Adrenal gland (tissue), 5 donors: ENCODE data around the gene SMG6.

Source experiments
- POLR2A ChIP-seq, 2 donors: fragments of 450-650 bp; IDR thresholded peaks; one replicate each; pipeline ENCODE4 v1.6.1; 2017; ENCODE audit warnings: antibody characterized with exemption in 2 of 2, mild to moderate bottlenecking in 2 of 2, moderate library complexity in 1 of 2
- TF ChIP-seq, protein P1 (sequence below), 6 experiments: fragments of 450-650 bp in 4 of 6; fragments of 200-600 bp in 2 of 6; sonication (generic) in 1 of 6; IDR thresholded peaks; 1 replicate in 5 of 6; 2 replicates in 1 of 6; pipeline versions ENCODE4 v1.5.1 to v1.8.0; 2016 to 2021; ENCODE audit warnings: antibody characterized with exemption in 6 of 6, mild to moderate bottlenecking in 2 of 6, moderate library complexity in 1 of 6
- donor health status: DM: no; HTN: no; CAD: no.

DNA sequence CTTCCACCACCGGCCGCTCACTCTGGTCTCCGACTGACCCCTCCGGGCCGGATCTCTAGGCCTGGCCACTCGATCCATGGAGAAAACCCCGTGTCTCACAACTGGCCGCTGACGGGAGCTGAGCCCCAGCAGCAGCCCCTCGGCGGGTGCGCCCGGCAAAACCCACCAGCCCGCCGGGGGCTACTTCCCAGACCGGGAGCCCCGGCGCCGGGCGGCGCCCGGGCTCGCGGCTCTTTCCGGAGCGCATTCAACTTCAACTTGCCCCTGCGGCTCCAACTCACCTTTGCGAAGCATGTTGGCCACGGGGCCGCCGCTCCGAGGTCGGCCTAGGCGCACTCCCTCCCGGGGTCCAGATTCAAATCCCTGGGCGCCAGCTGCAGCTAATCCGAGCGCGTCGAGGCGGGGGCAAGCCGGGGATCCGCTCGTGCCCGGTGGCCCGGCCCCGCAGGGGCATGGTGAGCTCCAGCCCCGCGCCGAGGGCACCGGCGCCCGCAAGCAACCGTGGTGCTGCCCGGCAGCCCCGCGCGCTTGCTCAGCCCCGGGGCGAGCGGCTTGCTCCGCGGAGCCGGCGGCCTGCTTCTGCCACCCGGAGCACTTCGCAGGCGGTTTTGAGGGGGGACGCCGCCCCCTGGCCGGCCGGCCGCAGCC lies 278.9 kb downstream of the SMG6 start:
- TF ChIP-seq POLR2A (IDR thresholded peaks at IDR 0.05) = no peak
- TF ChIP-seq, protein P1, sequence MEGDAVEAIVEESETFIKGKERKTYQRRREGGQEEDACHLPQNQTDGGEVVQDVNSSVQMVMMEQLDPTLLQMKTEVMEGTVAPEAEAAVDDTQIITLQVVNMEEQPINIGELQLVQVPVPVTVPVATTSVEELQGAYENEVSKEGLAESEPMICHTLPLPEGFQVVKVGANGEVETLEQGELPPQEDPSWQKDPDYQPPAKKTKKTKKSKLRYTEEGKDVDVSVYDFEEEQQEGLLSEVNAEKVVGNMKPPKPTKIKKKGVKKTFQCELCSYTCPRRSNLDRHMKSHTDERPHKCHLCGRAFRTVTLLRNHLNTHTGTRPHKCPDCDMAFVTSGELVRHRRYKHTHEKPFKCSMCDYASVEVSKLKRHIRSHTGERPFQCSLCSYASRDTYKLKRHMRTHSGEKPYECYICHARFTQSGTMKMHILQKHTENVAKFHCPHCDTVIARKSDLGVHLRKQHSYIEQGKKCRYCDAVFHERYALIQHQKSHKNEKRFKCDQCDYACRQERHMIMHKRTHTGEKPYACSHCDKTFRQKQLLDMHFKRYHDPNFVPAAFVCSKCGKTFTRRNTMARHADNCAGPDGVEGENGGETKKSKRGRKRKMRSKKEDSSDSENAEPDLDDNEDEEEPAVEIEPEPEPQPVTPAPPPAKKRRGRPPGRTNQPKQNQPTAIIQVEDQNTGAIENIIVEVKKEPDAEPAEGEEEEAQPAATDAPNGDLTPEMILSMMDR (IDR thresholded peaks at IDR 0.05) = no peak
